Esophagus squamous epithelium (tissue), 5 donors: ENCODE data around the gene ARRDC2. TPM values are rescaled to one million over a fixed set of nuclear protein-coding genes. Genes with fewer than 3 reads are reported as not detected.

Experiments used
- DNase-seq: peaks from one replicate; lab custom pipeline; 2025; lab: John Stamatoyannopoulos, UW
- H3K27ac ChIP-seq, 4 donors: fragments of 200-600 bp; sonication (generic); one replicate each; pipeline ENCODE4 v1.5.1; 2016 to 2019; ENCODE audit warnings: mild to moderate bottlenecking in 1 of 4
- H3K27me3 ChIP-seq, 4 donors: fragments of 200-600 bp; sonication (generic); 1 replicate in 3 of 4; 2 replicates in 1 of 4; pipeline versions ENCODE4 v1.5.1 to v1.6.0; 2017 to 2021; ENCODE audit warnings: antibody characterized with exemption in 1 of 4
- H3K36me3 ChIP-seq, 3 donors: fragments of 200-600 bp; sonication (generic); one replicate each; pipeline ENCODE4 v1.5.1; 2016 to 2019
- H3K4me1 ChIP-seq, 3 donors: fragments of 200-600 bp; sonication (generic); one replicate each; pipeline ENCODE4 v1.5.1; 2017 to 2019
- H3K4me3 ChIP-seq, 4 donors: fragments of 200-600 bp; sonication (generic); 1 replicate in 3 of 4; 2 replicates in 1 of 4; pipeline ENCODE4 v1.5.1; 2016 to 2019; ENCODE audit warnings: mild to moderate bottlenecking in 2 of 4, moderate library complexity in 1 of 4
- H3K9me3 ChIP-seq, 3 donors: fragments of 200-600 bp; sonication (generic); one replicate each; pipeline ENCODE4 v1.5.1; 2016 to 2019
- POLR2A ChIP-seq, 4 donors: fragments of 450-650 bp; IDR thresholded peaks; one replicate each; pipeline ENCODE4 v1.6.1; 2017; ENCODE audit warnings: antibody characterized with exemption in 4 of 4, mild to moderate bottlenecking in 4 of 4, moderate library complexity in 3 of 4
- whole genome bisulfite sequencing, 2 donors: methylation state at CpG; one replicate each; pipeline ENCODE4 v1.1.5; 2018; 5-methylcytosine and 5-hydroxymethylcytosine counted together
- intact Hi-C: fragments of 100-400 bp; cut with DNase I; formaldehyde crosslinking; loops from one replicate; pipeline ENCODE4 v1.15.0; 2022
- small RNA-seq, 4 donors: library from RNA; depleted of rRNA; stranded (forward); fragments of <200 nt; gene quantifications; one replicate each; pipeline ENCODE3, GENCODE V24; 2016
- total RNA-seq, 4 donors: library from RNA; depleted of rRNA; stranded (reverse); fragments of >200 nt; gene quantifications; one replicate each; pipeline ENCODE4 v1.1.0, GENCODE V29; 2016
- TF ChIP-seq, protein P1 (sequence below), 6 experiments: fragments of 450-650 bp in 4 of 6; fragments of 200-600 bp in 2 of 6; sonication (generic) in 2 of 6; IDR thresholded peaks; one replicate each; pipeline ENCODE4 v1.5.1; 2016 to 2019; ENCODE audit warnings: antibody characterized with exemption in 6 of 6, mild to moderate bottlenecking in 4 of 6, moderate library complexity in 4 of 6
- donor health status: DM: yes; HTN: yes; CAD: no.

Gene ARRDC2
- total RNA-seq, 4 donors from 2014 or later, result 12.4 to 37.2 (median 15.4) TPM

- Histone ChIP-seq H3K4me3 (no peak overlapping the region), H3K36me3 (no peaks in the 10 kb centered on the region), H3K9me3 (no peaks in the 10 kb centered on the region), H3K27me3 (peaks cover 0 to 5% (median 0%) of the 10 kb centered on the region in 4 donors), H3K27ac (no peak overlapping the region), H3K4me1 (peaks cover 2 to 4% (median 3%) of the 10 kb centered on the region in 3 donors)
- TF ChIP-seq, protein P1, sequence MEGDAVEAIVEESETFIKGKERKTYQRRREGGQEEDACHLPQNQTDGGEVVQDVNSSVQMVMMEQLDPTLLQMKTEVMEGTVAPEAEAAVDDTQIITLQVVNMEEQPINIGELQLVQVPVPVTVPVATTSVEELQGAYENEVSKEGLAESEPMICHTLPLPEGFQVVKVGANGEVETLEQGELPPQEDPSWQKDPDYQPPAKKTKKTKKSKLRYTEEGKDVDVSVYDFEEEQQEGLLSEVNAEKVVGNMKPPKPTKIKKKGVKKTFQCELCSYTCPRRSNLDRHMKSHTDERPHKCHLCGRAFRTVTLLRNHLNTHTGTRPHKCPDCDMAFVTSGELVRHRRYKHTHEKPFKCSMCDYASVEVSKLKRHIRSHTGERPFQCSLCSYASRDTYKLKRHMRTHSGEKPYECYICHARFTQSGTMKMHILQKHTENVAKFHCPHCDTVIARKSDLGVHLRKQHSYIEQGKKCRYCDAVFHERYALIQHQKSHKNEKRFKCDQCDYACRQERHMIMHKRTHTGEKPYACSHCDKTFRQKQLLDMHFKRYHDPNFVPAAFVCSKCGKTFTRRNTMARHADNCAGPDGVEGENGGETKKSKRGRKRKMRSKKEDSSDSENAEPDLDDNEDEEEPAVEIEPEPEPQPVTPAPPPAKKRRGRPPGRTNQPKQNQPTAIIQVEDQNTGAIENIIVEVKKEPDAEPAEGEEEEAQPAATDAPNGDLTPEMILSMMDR (IDR thresholded peaks at IDR 0.05), result no peak
- TF ChIP-seq POLR2A (IDR thresholded peaks at IDR 0.05), result no peak
- intact Hi-C loops, result no loop called here
- WGBS, 2 donors, result 70 to 73% methylated on average over 4 to 5 of the region's 5 CpGs
- no peak for DNase-seq
These were observed 55.5 kb downstream of the ARRDC2 start for GRCh38 chr19:18063463-18063862.

Small RNA genes lying within 50 kb of the gene (small RNA-seq; reads per million reads assigned to genes)
- gene RNA5SP468, result 0 reads per million in 4 donors

Other genes with a start within 250 kb of the ARRDC2 start
- gene B3GNT3, start 213.0 kb upstream of the ARRDC2 start, total RNA-seq, result 10 to 100 TPM; 11.6 to 23.5 (median 21.2) TPM
- gene INSL3, start 186.7 kb upstream of the ARRDC2 start, total RNA-seq, result not detected
- gene JAK3, start 160.2 kb upstream of the ARRDC2 start, total RNA-seq, result 1 to 10 TPM in 3 of 4 donors, under 1 TPM in 1; 0.87 to 6.5 (median 4.6) TPM
- gene RPL18A, start 148.3 kb upstream of the ARRDC2 start, total RNA-seq, result 1,000 to 10,000 TPM; 1,080 to 2,192 (median 1,622) TPM
- gene SLC5A5, start 136.2 kb upstream of the ARRDC2 start, total RNA-seq, result under 1 TPM in 2 of 4 donors, not detected in 2; 0.18 to 0.19 TPM
- gene CCDC124, start 75.2 kb upstream of the ARRDC2 start, total RNA-seq, result 10 to 100 TPM; 50.2 to 80.6 (median 54.5) TPM
- gene KCNN1, start 41.1 kb upstream of the ARRDC2 start, total RNA-seq, result 1 to 10 TPM in 1 of 4 donors, under 1 TPM in 1, not detected in 2; 0.22 to 3.1 TPM
- 1 to 10 TPM; 1.1 to 2.3 (median 1.9) TPM for gene IL12RB1, start 78.8 kb downstream of the ARRDC2 start, total RNA-seq
- gene MAST3, start 89.6 kb downstream of the ARRDC2 start, total RNA-seq, result 1 to 10 TPM; 2.3 to 4.8 (median 4.1) TPM
- 10 to 100 TPM; 20.4 to 42.1 (median 29.1) TPM for gene PIK3R2, start 145.0 kb downstream of the ARRDC2 start, total RNA-seq
- gene IFI30, start 165.6 kb downstream of the ARRDC2 start, total RNA-seq, result 10 to 100 TPM; 11.3 to 90.5 (median 25.7) TPM
- gene MPV17L2, start 185.0 kb downstream of the ARRDC2 start, total RNA-seq, result 10 to 100 TPM; 10.6 to 23.5 (median 14.0) TPM
- under 1 TPM in 3 of 4 donors, not detected in 1; 0.30 to 0.76 (median 0.44) TPM for gene RAB3A, start 195.9 kb downstream of the ARRDC2 start, total RNA-seq
- gene PDE4C, start 218.3 kb downstream of the ARRDC2 start, total RNA-seq, result under 1 TPM in 1 of 4 donors, not detected in 3; 0.76 TPM